Tibial nerve (tissue), 4 donors: Measurements from ENCODE around the gene LZTFL1. TPM values are rescaled to one million over a fixed set of nuclear protein-coding genes. Genes with fewer than 3 reads are reported as not detected.

ENCODE experiments used
- DNase-seq, 2 donors: peaks; one replicate each; pipeline ENCODE4 v3.0.0-alpha.2; 2019; ENCODE audit warnings: low spot score in 2 of 2
- H3K27ac ChIP-seq, 4 donors: fragments of 200-600 bp; sonication (generic) in 3 of 4; one replicate each; pipeline ENCODE4 v1.5.1; 2017 to 2019; ENCODE audit warnings: mild to moderate bottlenecking in 1 of 4
- H3K27me3 ChIP-seq, 2 donors: fragments of 200-600 bp; sonication (generic) in 1 of 2; one replicate each; pipeline versions ENCODE4 v1.5.1 to v1.6.0; 2017 to 2019
- H3K36me3 ChIP-seq, 3 donors: fragments of 200-600 bp; sonication (generic); one replicate each; pipeline ENCODE4 v1.5.1; 2018 to 2019
- H3K4me1 ChIP-seq, 4 donors: fragments of 200-600 bp; sonication (generic) in 3 of 4; one replicate each; pipeline ENCODE4 v1.5.1; 2017 to 2019
- H3K4me3 ChIP-seq, 4 donors: fragments of 200-600 bp; sonication (generic) in 3 of 4; one replicate each; pipeline ENCODE4 v1.5.1; 2017 to 2019; ENCODE audit warnings: mild to moderate bottlenecking in 1 of 4, moderate library complexity in 1 of 4
- H3K9me3 ChIP-seq, 4 donors: fragments of 200-600 bp; sonication (generic) in 3 of 4; one replicate each; pipeline ENCODE4 v1.5.1; 2017 to 2019
- CTCF ChIP-seq, 5 experiments: fragments of 200-600 bp in 3 of 5; fragments of 450-650 bp in 2 of 5; sonication (generic) in 3 of 5; IDR thresholded peaks; one replicate each; pipeline ENCODE4 v1.5.1; 2016 to 2019; ENCODE audit warnings: antibody characterized with exemption in 5 of 5, mild to moderate bottlenecking in 3 of 5, moderate library complexity in 2 of 5
- EP300 ChIP-seq, 2 donors: sonication (generic); formaldehyde crosslinking; IDR thresholded peaks; one replicate each; pipeline ENCODE4 v1.6.1; 2017; ENCODE audit warnings: antibody characterized with exemption in 2 of 2, mild to moderate bottlenecking in 1 of 2
- POLR2A ChIP-seq, 2 donors: fragments of 450-650 bp; IDR thresholded peaks; one replicate each; pipeline ENCODE4 v1.6.1; 2017; ENCODE audit warnings: antibody characterized with exemption in 2 of 2, mild to moderate bottlenecking in 2 of 2, moderate library complexity in 2 of 2
- WGBS, 2 donors: methylation state at CpG; one replicate each; pipeline ENCODE4 v1.1.5; 2018; 5-methylcytosine and 5-hydroxymethylcytosine counted together
- total RNA-seq, 4 donors: library from RNA; depleted of rRNA; stranded (reverse); fragments of >200 nt; gene quantifications; one replicate each; pipeline ENCODE4 v1.1.0, GENCODE V29; 2016

The LZTFL1 gene
- total RNA-seq, 4 donors from 2014 or later, result 12.6 to 32.2 (median 21.3) TPM

- Histone ChIP-seq H3K27ac (peak overlapping the region in 2 of 4 donors; percentile 55 to 60), H3K27me3 (peaks cover 0 to 62% of the 10 kb centered on the region in 2 donors), H3K4me3 (peak overlapping the region; percentile 10 to 65 (median 40)), H3K4me1 (peaks cover 0 to 20% (median 10%) of the 10 kb centered on the region in 4 donors), H3K36me3 (no peaks in the 10 kb centered on the region), H3K9me3 (peaks cover 0 to 2% (median 0%) of the 10 kb centered on the region in 4 donors)
- 14 to 21% methylated on average over 14 of the region's 14 CpGs for WGBS, 2 donors
- TF ChIP-seq EP300 (IDR thresholded peaks at IDR 0.05), result no peak
- no peak for TF ChIP-seq CTCF (IDR thresholded peaks at IDR 0.05)
- TF ChIP-seq POLR2A (IDR thresholded peaks at IDR 0.05), result no peak
- no peak for DNase-seq
Measured at GRCh38 chr3:45795509-45795881, 46.4 kb downstream of the LZTFL1 start.

GRCh38 chr3:45794660-45795059 lies 47.3 kb downstream of the LZTFL1 start:
- peaks cover 0 to 20% (median 10%) of the 10 kb centered on the region in 4 donors for H3K4me1 ChIP-seq
- no peak overlapping the region for H3K4me3 ChIP-seq
- no peak for TF ChIP-seq CTCF (IDR thresholded peaks at IDR 0.05)
- TF ChIP-seq EP300 (IDR thresholded peaks at IDR 0.05), result no peak
- no peak for TF ChIP-seq POLR2A (IDR thresholded peaks at IDR 0.05)
- peaks cover 0 to 53% of the 10 kb centered on the region in 2 donors for H3K27me3 ChIP-seq
- H3K27ac ChIP-seq, result no peak overlapping the region
- no peaks in the 10 kb centered on the region for H3K36me3 ChIP-seq
- no peak for DNase-seq
- 73 to 76% methylated on average over 1 of the region's 1 CpG for WGBS, 2 donors
- H3K9me3 ChIP-seq, result peaks cover 0 to 10% (median under 1%) of the 10 kb centered on the region in 4 donors

GRCh38 chr3:45794177-45794560 lies 47.8 kb downstream of the LZTFL1 start:
- TF ChIP-seq POLR2A (IDR thresholded peaks at IDR 0.05) (no peak), EP300 (IDR thresholded peaks at IDR 0.05) (no peak), CTCF (IDR thresholded peaks at IDR 0.05) (no peak)
- Histone ChIP-seq H3K4me1 (peaks cover 0 to 20% (median 10%) of the 10 kb centered on the region in 4 donors), H3K4me3 (no peak overlapping the region), H3K27me3 (peaks cover 0 to 49% of the 10 kb centered on the region in 2 donors), H3K27ac (no peak overlapping the region), H3K36me3 (no peaks in the 10 kb centered on the region), H3K9me3 (peaks cover 0 to 14% (median 3%) of the 10 kb centered on the region in 4 donors)
- WGBS, 2 donors, result 90 to 94% methylated on average over 5 of the region's 5 CpGs
- DNase-seq, result no peak

- Histone ChIP-seq H3K9me3 (peaks cover 0 to 14% (median 5%) of the 10 kb centered on the region in 4 donors), H3K36me3 (no peaks in the 10 kb centered on the region), H3K27me3 (peaks cover 0 to 43% of the 10 kb centered on the region in 2 donors), H3K4me3 (no peak overlapping the region), H3K4me1 (peaks cover 0 to 20% (median 10%) of the 10 kb centered on the region in 4 donors), H3K27ac (no peak overlapping the region)
- 48 to 54% methylated on average over 9 of the region's 9 CpGs for WGBS, 2 donors
- DNase-seq, result no peak
- TF ChIP-seq POLR2A (IDR thresholded peaks at IDR 0.05), result no peak
- no peak for TF ChIP-seq EP300 (IDR thresholded peaks at IDR 0.05)
- no peak for TF ChIP-seq CTCF (IDR thresholded peaks at IDR 0.05)
Measured at GRCh38 chr3:45793482-45794176, 48.3 kb downstream of the LZTFL1 start.

- no peaks in the 10 kb centered on the region for H3K36me3 ChIP-seq
- H3K27ac ChIP-seq, result no peak overlapping the region
- H3K9me3 ChIP-seq, result peaks cover 0 to 14% (median 6%) of the 10 kb centered on the region in 4 donors
- peaks cover 0 to 20% (median 10%) of the 10 kb centered on the region in 4 donors for H3K4me1 ChIP-seq
- H3K27me3 ChIP-seq, result peaks cover 0 to 34% of the 10 kb centered on the region in 2 donors
- 87 to 92% methylated on average over 7 of the region's 7 CpGs for WGBS, 2 donors
- no peak overlapping the region for H3K4me3 ChIP-seq
- DNase-seq, result no peak
- TF ChIP-seq EP300 (IDR thresholded peaks at IDR 0.05) (no peak), POLR2A (IDR thresholded peaks at IDR 0.05) (no peak), CTCF (IDR thresholded peaks at IDR 0.05) (no peak)
Measured at GRCh38 chr3:45792516-45793172, 49.3 kb downstream of the LZTFL1 start.
